ENCODE measurements around the gene SOX1. TPM values are rescaled to one million over a fixed set of nuclear protein-coding genes. Genes with fewer than 3 reads are reported as not detected.

SOX1 gene
- total and polyA plus RNA-seq, 2 experiments from 2014 or later: not detected

GRCh38 chr13:112105892-112106291, 38.9 kb downstream of the SOX1 start:
- no peak overlapping the region for H3K9ac ChIP-seq
- no peaks in the 10 kb centered on the region for H3K36me3 ChIP-seq (ENCODE audit: low read depth)
- H3K27me3 ChIP-seq (replicated peaks; ENCODE audit: insufficient read depth): 0 out of 2 replicates have a peak, but pooled peaks cover 11% of the 10 kb centered on the region
- no peaks in the 10 kb centered on the region for H3K79me2 ChIP-seq (ENCODE audit: insufficient read depth)
- no peak overlapping the region for H2AFZ ChIP-seq
- TF ChIP-seq EZH2phosphoT487 (IDR thresholded peaks at IDR 0.05; ENCODE audit: insufficient read depth, low read depth): no peak
- TF ChIP-seq EZH2 (IDR thresholded peaks at IDR 0.05; ENCODE audit: insufficient read depth, poor library complexity, severe bottlenecking): no peak
- WGBS, 2 experiments (ENCODE audit: low coverage in 1 of 2, low lambda C conversion rate in 2 of 2, missing lambda C conversion rate in 2 of 2): 3% methylated on average over 21 of the region's 21 CpGs
- no peak overlapping the region for H3K4me2 ChIP-seq (ENCODE audit: unreplicated experiment)
- in situ Hi-C loops (cut with MboI): no loop called here
- H3K9me2 ChIP-seq (ENCODE audit: insufficient read depth): no peaks in the 10 kb centered on the region
- no peaks in the 10 kb centered on the region for H3K9me3 ChIP-seq (ENCODE audit: low read depth)
- H3K4me1 ChIP-seq (ENCODE audit: insufficient read depth): no peaks in the 10 kb centered on the region
- H3F3A ChIP-seq (ENCODE audit: insufficient read depth): no peaks in the 10 kb centered on the region
- H3K4me3 ChIP-seq: no peak overlapping the region
- no peak overlapping the region for H3K27ac ChIP-seq
- no peaks in the 10 kb centered on the region for H4K20me1 ChIP-seq (ENCODE audit: insufficient read depth)
- no peak for DNase-seq

- H3K27me3 ChIP-seq (replicated peaks; ENCODE audit: insufficient read depth): 0 out of 2 replicates have a peak, but pooled peaks cover 11% of the 10 kb centered on the region
- WGBS, 2 experiments (ENCODE audit: low coverage in 1 of 2, low lambda C conversion rate in 2 of 2, missing lambda C conversion rate in 2 of 2): 8 to 9% methylated on average over 35 to 36 of the region's 36 CpGs
- no peak overlapping the region for H2AFZ ChIP-seq
- H3K9me2 ChIP-seq (ENCODE audit: insufficient read depth): no peaks in the 10 kb centered on the region
- H3K27ac ChIP-seq: no peak overlapping the region
- no peaks in the 10 kb centered on the region for H3F3A ChIP-seq (ENCODE audit: insufficient read depth)
- no peaks in the 10 kb centered on the region for H3K9me3 ChIP-seq (ENCODE audit: low read depth)
- H3K4me2 ChIP-seq (ENCODE audit: unreplicated experiment): no peak overlapping the region
- in situ Hi-C loops (cut with MboI): no loop called here
- no peaks in the 10 kb centered on the region for H3K79me2 ChIP-seq (ENCODE audit: insufficient read depth)
- no peak for TF ChIP-seq EZH2phosphoT487 (IDR thresholded peaks at IDR 0.05; ENCODE audit: insufficient read depth, low read depth)
- no peak for TF ChIP-seq EZH2 (IDR thresholded peaks at IDR 0.05; ENCODE audit: insufficient read depth, poor library complexity, severe bottlenecking)
- no peaks in the 10 kb centered on the region for H4K20me1 ChIP-seq (ENCODE audit: insufficient read depth)
- no peak for DNase-seq
- H3K36me3 ChIP-seq (ENCODE audit: low read depth): no peaks in the 10 kb centered on the region
- no peak overlapping the region for H3K4me3 ChIP-seq
- no peaks in the 10 kb centered on the region for H3K4me1 ChIP-seq (ENCODE audit: insufficient read depth)
- H3K9ac ChIP-seq: no peak overlapping the region
Measured at GRCh38 chr13:112106478-112107141, 39.7 kb downstream of the SOX1 start.

DNA sequence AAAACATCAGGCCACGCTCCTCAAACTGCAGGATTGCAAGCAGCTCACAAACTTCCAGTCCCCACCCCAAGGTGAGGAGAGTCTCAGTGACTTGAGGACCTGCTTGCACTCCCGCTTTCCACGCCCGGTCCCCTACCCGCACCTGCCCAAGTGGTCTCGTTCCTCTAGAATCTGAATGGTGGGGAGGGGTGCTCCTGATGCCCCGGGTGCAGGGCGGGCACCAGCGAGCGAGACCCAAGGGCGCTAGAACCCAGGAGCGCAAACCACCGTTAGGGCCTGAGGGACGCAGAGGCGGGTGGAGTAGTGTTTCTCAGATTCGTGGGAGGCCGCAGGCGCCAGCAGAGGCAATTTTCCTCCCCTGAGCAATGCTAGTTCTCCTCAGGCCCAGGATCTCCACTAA, 40.3 kb downstream of the SOX1 start:
- DNase-seq: no peak

DNA sequence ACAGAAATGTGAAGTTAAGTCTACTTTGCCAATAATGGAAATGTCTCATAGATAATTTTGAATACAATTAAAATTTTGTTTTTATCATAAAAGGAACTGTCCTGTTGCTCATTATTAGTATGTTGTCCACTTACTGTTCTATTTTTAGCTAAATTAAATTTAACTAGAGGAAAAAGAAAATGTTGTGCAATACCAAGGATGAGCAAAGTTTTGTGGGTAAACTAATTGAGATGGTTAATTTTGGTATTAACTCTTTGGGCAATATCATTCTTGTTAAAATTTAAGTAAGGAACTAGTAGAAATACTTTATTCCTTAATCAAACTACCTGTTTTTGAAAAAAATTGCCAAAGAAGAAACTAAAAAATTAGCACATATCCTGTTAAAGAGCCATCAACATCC, 43.5 kb downstream of the SOX1 start:
- no peaks in the 10 kb centered on the region for H3K9me2 ChIP-seq (ENCODE audit: insufficient read depth)
- H3K4me2 ChIP-seq (ENCODE audit: unreplicated experiment): no peak overlapping the region
- no peak overlapping the region for H3K9ac ChIP-seq
- no peak for TF ChIP-seq EZH2phosphoT487 (IDR thresholded peaks at IDR 0.05; ENCODE audit: insufficient read depth, low read depth)
- no peak for TF ChIP-seq EZH2 (IDR thresholded peaks at IDR 0.05; ENCODE audit: insufficient read depth, poor library complexity, severe bottlenecking)
- no peaks in the 10 kb centered on the region for H4K20me1 ChIP-seq (ENCODE audit: insufficient read depth)
- H3K27ac ChIP-seq: no peak overlapping the region
- H3K36me3 ChIP-seq (ENCODE audit: low read depth): no peaks in the 10 kb centered on the region
- H3K4me3 ChIP-seq: no peak overlapping the region
- no peak for DNase-seq
- H2AFZ ChIP-seq: no peak overlapping the region
- no peaks in the 10 kb centered on the region for H3K4me1 ChIP-seq (ENCODE audit: insufficient read depth)
- in situ Hi-C loops (cut with MboI): no loop called here
- no peaks in the 10 kb centered on the region for H3K79me2 ChIP-seq (ENCODE audit: insufficient read depth)
- no peaks in the 10 kb centered on the region for H3K9me3 ChIP-seq (ENCODE audit: low read depth)
- H3F3A ChIP-seq (ENCODE audit: insufficient read depth): no peaks in the 10 kb centered on the region
- 0 out of 2 replicates have a peak, but pooled peaks cover 11% of the 10 kb centered on the region for H3K27me3 ChIP-seq (replicated peaks; ENCODE audit: insufficient read depth)

More for the DNA sequence above, 40.3 kb downstream of the SOX1 start:
- no peak overlapping the region for H3K9ac ChIP-seq
- no peak overlapping the region for H3K27ac ChIP-seq
- H3K4me3 ChIP-seq: no peak overlapping the region
- no peak overlapping the region for H2AFZ ChIP-seq
- H3K4me1 ChIP-seq (ENCODE audit: insufficient read depth): no peaks in the 10 kb centered on the region
- H3K36me3 ChIP-seq (ENCODE audit: low read depth): no peaks in the 10 kb centered on the region
- 0 out of 2 replicates have a peak, but pooled peaks cover 11% of the 10 kb centered on the region for H3K27me3 ChIP-seq (replicated peaks; ENCODE audit: insufficient read depth)
- WGBS, 2 experiments (ENCODE audit: low coverage in 1 of 2, low lambda C conversion rate in 2 of 2, missing lambda C conversion rate in 2 of 2): 43 to 45% methylated on average over 17 to 18 of the region's 18 CpGs
- in situ Hi-C loops (cut with MboI): no loop called here
- no peaks in the 10 kb centered on the region for H3F3A ChIP-seq (ENCODE audit: insufficient read depth)
- no peaks in the 10 kb centered on the region for H3K79me2 ChIP-seq (ENCODE audit: insufficient read depth)
- no peak overlapping the region for H3K4me2 ChIP-seq (ENCODE audit: unreplicated experiment)
- no peaks in the 10 kb centered on the region for H3K9me2 ChIP-seq (ENCODE audit: insufficient read depth)
- no peaks in the 10 kb centered on the region for H4K20me1 ChIP-seq (ENCODE audit: insufficient read depth)
- no peaks in the 10 kb centered on the region for H3K9me3 ChIP-seq (ENCODE audit: low read depth)
- TF ChIP-seq EZH2phosphoT487 (IDR thresholded peaks at IDR 0.05; ENCODE audit: insufficient read depth, low read depth): no peak
- no peak for TF ChIP-seq EZH2 (IDR thresholded peaks at IDR 0.05; ENCODE audit: insufficient read depth, poor library complexity, severe bottlenecking)
